Fibroblast of villous mesenchyme (primary cell): ENCODE measurements around the gene QPCT. TPM values are rescaled to one million over a fixed set of nuclear protein-coding genes. Genes with fewer than 3 reads are reported as not detected.
"Not testable (repeated sequence)": the region's sequence is repeated elsewhere in the genome, so short reads cannot be mapped to it uniquely, and the experiment has no call there.

Experiments used
- DNase-seq: peaks from one replicate; pipeline ENCODE4 v3.0.0-alpha.2; 2010; ENCODE audit warnings: low read depth
- H3K4me3 ChIP-seq: 2 replicates; pipeline ENCODE4 v1.5.1; 2011; ENCODE audit warnings: low read depth, mild to moderate bottlenecking, low read length
- CTCF ChIP-seq: IDR thresholded peaks from 2 replicates; pipeline ENCODE4 v1.5.1; 2012; ENCODE audit warnings: low read depth, mild to moderate bottlenecking, low read length; ENCODE audit not compliant: insufficient read depth
- total RNA-seq: library from RNA; depleted of rRNA; stranded (reverse); fragments of >200 nt; gene quantifications from 2 replicates; pipeline ENCODE4 v1.2.3, GENCODE V29; 2012

The QPCT gene
- 27.1 and 47.5 TPM in 2 replicates for total RNA-seq

- TF ChIP-seq CTCF, result no peak
- H3K4me3 ChIP-seq, result peak within 1 kb of the TSS; percentile 64
- peak; percentile 54 for DNase-seq
Measured at GRCh38 chr2:37344453-37345361, at the start of gene QPCT. Gene QPCT (plus strand): TSS chr2:37344630. CDS start chr2:37344732, 102 bp downstream.

- DNase-seq, H3K4me3 ChIP-seq: not testable (repeated sequence)
Measured at GRCh38 chr2:37294858-37295257, 49.6 kb upstream of the QPCT start.

GRCh38 chr2:37295469-37296073 is 48.9 kb upstream of the QPCT start:
- no peak overlapping the region for H3K4me3 ChIP-seq
- TF ChIP-seq CTCF, result no peak
- no peak for DNase-seq

GRCh38 chr2:37297632-37298031 is 46.8 kb upstream of the QPCT start:
- H3K4me3 ChIP-seq, result no peak overlapping the region
- no peak for TF ChIP-seq CTCF
- no peak for DNase-seq

GRCh38 chr2:37300146-37300545 is 44.3 kb upstream of the QPCT start:
- DNase-seq, result no peak
- TF ChIP-seq CTCF, result no peak
- no peak overlapping the region for H3K4me3 ChIP-seq

- DNase-seq, result no peak
- H3K4me3 ChIP-seq, result no peak overlapping the region
- no peak for TF ChIP-seq CTCF
Measured at GRCh38 chr2:37300578-37300977, 43.9 kb upstream of the QPCT start.

- no peak overlapping the region for H3K4me3 ChIP-seq
- no peak for DNase-seq
- no peak for TF ChIP-seq CTCF
Measured at GRCh38 chr2:37301408-37301807, 43.0 kb upstream of the QPCT start.
